ENCODE data around the gene SMTN.

Gene SMTN

DNA sequence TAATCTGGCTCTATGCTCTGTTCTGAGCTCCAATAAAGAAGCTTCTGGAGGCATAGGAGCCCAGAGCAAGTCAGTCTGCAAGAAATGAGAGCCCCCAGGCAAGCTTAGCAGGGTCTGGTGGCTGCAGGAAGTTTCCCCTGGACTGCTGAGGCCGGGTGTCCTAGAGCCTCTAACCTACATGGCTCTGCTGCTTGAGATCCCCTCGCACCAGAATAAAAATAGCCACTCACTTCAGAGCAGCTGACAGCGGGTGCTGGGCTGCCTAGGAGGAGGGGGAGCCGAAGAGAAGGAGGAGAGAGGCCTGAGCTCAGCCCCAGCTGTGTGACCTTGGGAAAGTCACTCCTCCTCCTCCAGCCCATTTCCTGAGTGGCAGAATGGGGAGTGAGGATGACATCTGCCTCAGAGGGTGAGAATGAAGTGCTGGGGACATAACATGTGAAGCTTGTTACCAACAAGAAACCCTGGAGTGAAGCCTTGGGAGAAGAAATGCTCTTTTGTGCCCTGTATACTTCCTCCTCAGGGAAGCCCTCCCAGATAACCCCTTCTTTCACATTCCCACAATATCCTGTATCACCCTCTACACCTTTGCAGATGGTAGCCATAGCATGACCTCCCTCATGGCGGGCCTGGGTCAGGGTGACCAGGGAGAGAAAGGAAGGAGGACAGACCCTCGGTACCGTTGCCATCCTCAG is 38.1 kb downstream of the SMTN start:
- TF ChIP-seq POLR2A (IDR thresholded peaks at IDR 0.05; ENCODE audit: low read depth, low read length), result no peak
- no peak for DNase-seq (ENCODE audit: insufficient read length, low spot score)
- FAIRE-seq, result no peak

- DNase-seq (ENCODE audit: insufficient read length, low spot score) (no peak), FAIRE-seq (no peak)
- no peak for TF ChIP-seq POLR2A (IDR thresholded peaks at IDR 0.05; ENCODE audit: low read depth, low read length)
Observed at GRCh38 chr22:31120230-31120629, 39.1 kb downstream of the SMTN start.

GRCh38 chr22:31120642-31121041 is 39.5 kb downstream of the SMTN start:
- DNase-seq (ENCODE audit: insufficient read length, low spot score) (no peak), FAIRE-seq (no peak)
- no peak for TF ChIP-seq POLR2A (IDR thresholded peaks at IDR 0.05; ENCODE audit: low read depth, low read length)

DNA sequence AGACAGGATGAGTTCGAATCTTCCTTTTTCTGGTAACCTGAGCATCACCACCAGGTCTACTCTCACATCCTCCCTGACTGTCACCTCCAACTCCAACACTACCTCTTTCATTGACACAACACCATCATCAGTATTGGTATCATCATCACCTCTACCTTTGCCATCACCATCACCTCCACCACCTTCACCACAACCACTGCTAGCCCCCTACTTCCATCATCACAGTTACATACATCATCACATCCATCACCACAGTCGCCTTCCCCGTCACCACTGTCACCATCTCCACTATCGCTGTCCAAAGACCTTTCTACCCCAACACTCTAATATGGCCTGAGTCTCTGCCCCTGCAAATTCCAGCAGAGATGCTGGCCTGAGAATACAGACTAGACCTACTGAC is 40.3 kb downstream of the SMTN start:
- no peak for FAIRE-seq
- no peak for DNase-seq (ENCODE audit: insufficient read length, low spot score)
- TF ChIP-seq POLR2A (IDR thresholded peaks at IDR 0.05; ENCODE audit: low read depth, low read length), result no peak

DNA sequence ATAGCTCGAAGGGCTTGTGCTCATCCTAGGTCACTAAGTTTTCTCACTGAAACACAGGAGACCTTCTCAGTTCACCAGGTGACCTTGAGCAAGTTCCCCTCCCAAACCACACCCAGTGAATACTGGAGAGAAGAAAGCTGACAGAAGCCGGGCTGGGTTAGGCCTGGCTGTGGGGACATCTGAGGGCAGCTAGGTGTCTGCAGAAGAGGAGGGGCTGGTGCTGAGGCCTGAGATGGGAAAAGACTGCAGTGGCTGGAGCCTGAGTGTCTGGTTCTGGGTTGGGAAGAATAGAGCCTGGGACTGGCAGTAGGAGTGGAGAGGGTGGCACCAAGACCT is 41.0 kb downstream of the SMTN start:
- no peak for FAIRE-seq
- no peak for DNase-seq (ENCODE audit: insufficient read length, low spot score)
- TF ChIP-seq POLR2A (IDR thresholded peaks at IDR 0.05; ENCODE audit: low read depth, low read length), result no peak

GRCh38 chr22:31122532-31123291 is 41.6 kb downstream of the SMTN start, which contains the start of gene INPP5J:
Gene INPP5J (plus strand): TSS chr22:31122966. CDS start chr22:31123015, 49 bp downstream.
- DNase-seq (ENCODE audit: insufficient read length, low spot score), result peak; percentile 73
- peak; percentile 26; the same call in 1 of the 2 replicates for TF ChIP-seq POLR2A (IDR thresholded peaks at IDR 0.05; ENCODE audit: low read depth, low read length)
- no peak for FAIRE-seq

- FAIRE-seq (no peak), DNase-seq (ENCODE audit: insufficient read length, low spot score) (no peak)
- TF ChIP-seq POLR2A (IDR thresholded peaks at IDR 0.05; ENCODE audit: low read depth, low read length), result no peak
Observed at GRCh38 chr22:31123292-31123602, 42.1 kb downstream of the SMTN start.

DNA sequence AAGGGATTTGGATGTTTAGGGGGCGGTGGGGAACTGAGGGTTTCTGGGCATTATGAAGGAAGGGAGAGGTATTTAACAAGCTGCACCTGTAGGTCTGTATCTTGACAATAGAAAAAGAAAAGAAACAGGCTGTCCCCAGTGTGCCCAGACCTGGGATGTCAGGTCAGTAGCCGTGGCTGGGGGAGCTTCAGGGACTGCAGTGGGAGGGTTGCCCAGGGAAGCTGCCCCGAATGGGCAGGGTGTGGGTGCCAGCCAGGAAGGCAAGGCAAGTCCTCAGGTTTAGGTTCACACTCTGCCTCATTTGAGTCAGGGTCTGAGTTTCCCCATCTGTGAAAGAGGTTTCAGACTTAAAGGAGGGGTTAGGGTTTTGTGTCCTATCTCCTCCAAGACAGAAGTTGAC is 43.2 kb downstream of the SMTN start:
- FAIRE-seq (no peak), DNase-seq (ENCODE audit: insufficient read length, low spot score) (no peak)
- no peak for TF ChIP-seq POLR2A (IDR thresholded peaks at IDR 0.05; ENCODE audit: low read depth, low read length)

- FAIRE-seq (no peak), DNase-seq (ENCODE audit: insufficient read length, low spot score) (no peak)
- no peak for TF ChIP-seq POLR2A (IDR thresholded peaks at IDR 0.05; ENCODE audit: low read depth, low read length)
Observed at GRCh38 chr22:31124811-31125465, 43.8 kb downstream of the SMTN start.

- no peak for TF ChIP-seq POLR2A (IDR thresholded peaks at IDR 0.05; ENCODE audit: low read depth, low read length)
- FAIRE-seq, result no peak
- no peak for DNase-seq (ENCODE audit: insufficient read length, low spot score)
Observed at GRCh38 chr22:31125521-31126117, 44.5 kb downstream of the SMTN start.

- FAIRE-seq (no peak), DNase-seq (ENCODE audit: insufficient read length, low spot score) (no peak)
- TF ChIP-seq POLR2A (IDR thresholded peaks at IDR 0.05; ENCODE audit: low read depth, low read length), result no peak
Observed at GRCh38 chr22:31126128-31126868, 45.2 kb downstream of the SMTN start.

DNA sequence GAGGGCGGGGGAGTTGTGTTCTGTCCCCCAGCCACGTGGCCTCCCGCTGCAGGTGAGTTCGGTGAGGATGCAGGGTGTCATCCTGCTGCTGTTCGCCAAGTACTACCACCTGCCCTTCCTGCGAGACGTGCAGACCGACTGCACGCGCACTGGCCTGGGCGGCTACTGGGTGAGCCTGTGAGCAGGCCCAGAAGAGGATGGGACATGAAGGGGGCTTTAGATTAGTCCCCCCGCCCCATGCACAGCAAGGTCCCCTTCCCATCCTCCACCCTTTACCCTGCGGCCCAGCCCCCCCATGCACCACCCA is 45.7 kb downstream of the SMTN start:
- no peak for TF ChIP-seq POLR2A (IDR thresholded peaks at IDR 0.05; ENCODE audit: low read depth, low read length)
- FAIRE-seq, result no peak
- no peak for DNase-seq (ENCODE audit: insufficient read length, low spot score)

GRCh38 chr22:31127181-31127772 is 46.2 kb downstream of the SMTN start:
- DNase-seq (ENCODE audit: insufficient read length, low spot score) (no peak), FAIRE-seq (no peak)
- no peak for TF ChIP-seq POLR2A (IDR thresholded peaks at IDR 0.05; ENCODE audit: low read depth, low read length)

DNA sequence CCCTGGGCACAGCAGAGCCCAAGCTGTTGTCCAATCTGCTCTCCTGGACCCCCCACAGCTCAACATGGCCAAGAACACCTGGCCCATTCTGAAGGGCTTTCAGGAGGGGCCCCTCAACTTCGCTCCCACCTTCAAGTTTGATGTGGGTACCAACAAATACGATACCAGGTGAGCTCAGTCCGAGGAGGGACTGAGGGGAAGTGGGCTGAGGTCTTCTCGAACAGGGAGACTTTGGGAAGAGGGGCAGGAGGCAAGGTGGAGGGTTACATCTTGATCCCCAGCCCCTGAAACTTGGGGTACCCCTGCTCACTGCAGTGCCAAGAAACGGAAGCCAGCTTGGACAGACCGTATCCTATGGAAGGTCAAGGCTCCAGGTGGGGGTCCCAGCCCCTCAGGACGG is 47.0 kb downstream of the SMTN start:
- no peak for TF ChIP-seq POLR2A (IDR thresholded peaks at IDR 0.05; ENCODE audit: low read depth, low read length)
- DNase-seq (ENCODE audit: insufficient read length, low spot score) (no peak), FAIRE-seq (no peak)
